ENCODE results near the gene PPM1M.
"Not testable (repeated sequence)": the region's sequence is repeated elsewhere in the genome, so short reads cannot be mapped to it uniquely, and the experiment has no call there.

The PPM1M gene

DNA sequence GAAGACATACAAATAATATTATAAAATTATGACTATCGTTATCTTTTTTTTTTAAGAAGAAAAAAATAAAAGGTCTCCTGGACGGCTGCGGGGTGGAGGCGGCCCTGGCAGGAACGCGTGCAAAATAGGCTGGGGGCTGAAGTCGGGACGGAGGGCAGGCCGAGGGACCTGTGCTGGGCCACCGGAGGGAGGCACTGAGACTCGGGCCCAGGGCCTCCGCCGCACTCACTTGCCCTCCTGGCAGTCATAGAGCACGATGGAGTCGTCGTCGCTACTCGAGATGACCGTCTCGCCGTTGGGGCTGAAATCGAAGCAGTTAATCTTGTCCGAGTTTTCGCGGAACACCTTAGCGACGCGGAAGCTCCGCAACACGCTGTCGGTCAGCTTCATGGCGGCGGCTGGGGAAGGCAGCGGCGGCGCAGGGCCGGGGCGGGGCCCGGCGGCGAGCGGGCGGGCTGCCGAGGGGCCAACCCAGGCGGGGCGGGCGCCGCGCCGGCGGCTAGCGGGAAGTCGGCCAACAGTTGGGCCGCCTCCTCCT is 32.5 kb downstream of the PPM1M start:
- peak; percentile 83 for DNase-seq (ENCODE audit: low spot score)

DNA sequence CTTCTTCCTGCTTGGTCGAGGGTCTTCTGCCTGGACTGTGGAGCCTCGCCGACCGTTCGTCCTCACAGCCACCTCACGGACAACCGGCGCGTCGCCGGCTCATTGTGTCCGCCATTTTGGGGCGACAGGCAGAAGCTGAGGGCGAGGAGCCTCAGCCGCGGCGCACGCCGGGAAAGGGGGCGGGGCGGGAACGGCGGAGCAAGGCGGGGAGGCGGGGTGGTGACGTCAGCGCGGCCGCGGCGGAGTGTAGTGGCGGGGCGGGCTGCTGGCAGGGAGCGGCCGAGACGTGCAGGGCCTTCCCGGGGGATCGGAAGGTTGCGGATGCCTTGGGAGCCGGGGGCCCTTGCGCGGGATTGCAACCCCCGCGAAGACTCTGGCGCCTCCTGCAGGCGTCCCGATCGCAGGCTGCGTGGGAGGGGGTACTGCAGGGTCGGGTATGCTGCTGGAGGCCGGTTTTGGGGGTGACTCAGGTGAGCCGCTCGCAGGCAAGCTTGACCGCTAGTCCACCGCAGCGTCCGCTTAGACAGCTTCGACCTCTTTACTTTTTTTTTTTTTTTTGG is 33.0 kb downstream of the PPM1M start, which contains the start of gene WDR82:
WDR82 (minus strand) TSS at position 140 of the 560 bp plus-strand sequence. CDS start 288 bp downstream, outside the sequence.
- DNase-seq (ENCODE audit: low spot score) = peak; percentile 97

GRCh38 chr3:52279596-52279995 is 34.0 kb downstream of the PPM1M start:
- no peak for DNase-seq (ENCODE audit: low spot score)

DNA sequence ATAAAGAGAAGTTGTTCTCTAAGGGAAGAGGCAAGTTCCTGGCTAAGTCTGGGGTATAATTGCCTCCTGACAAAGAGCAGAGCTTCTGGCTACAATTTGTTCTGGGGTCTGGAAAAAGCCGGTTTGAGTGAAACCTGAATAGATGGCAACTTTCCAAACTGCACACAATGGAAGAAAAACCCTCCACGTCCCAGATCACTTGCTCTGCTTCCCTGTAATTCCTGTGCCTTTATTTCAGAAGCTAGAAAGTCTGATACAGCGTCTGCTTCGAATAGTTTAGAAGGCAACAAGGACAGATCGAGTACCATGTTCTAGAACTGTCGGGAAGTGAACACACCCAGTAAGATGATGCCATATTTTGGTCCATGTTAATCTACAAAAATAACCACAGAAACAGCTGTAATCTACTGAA is 34.5 kb downstream of the PPM1M start:
- no peak for DNase-seq (ENCODE audit: low spot score)

GRCh38 chr3:52281981-52282801 is 36.6 kb downstream of the PPM1M start:
- no peak for DNase-seq (ENCODE audit: low spot score)

DNA sequence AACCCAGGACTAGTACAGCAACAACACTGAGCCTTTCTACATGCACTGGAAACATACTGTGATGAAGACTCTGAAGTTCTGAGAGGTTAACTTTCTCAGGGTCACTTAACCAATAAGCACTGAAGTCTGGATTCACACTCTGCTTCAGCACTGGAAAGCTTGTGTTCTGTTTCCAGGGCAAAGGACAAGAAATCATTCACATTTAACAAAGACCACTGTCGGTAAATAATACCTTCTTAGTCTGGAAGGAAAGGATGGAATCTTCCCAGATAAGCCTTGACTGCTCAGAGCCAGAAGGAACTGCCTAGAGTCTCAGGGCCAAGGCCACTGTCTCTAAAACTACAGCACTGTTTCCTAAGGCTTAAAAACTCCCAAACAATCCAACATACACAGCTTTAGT is 37.7 kb downstream of the PPM1M start:
- no peak for DNase-seq (ENCODE audit: low spot score)

DNA sequence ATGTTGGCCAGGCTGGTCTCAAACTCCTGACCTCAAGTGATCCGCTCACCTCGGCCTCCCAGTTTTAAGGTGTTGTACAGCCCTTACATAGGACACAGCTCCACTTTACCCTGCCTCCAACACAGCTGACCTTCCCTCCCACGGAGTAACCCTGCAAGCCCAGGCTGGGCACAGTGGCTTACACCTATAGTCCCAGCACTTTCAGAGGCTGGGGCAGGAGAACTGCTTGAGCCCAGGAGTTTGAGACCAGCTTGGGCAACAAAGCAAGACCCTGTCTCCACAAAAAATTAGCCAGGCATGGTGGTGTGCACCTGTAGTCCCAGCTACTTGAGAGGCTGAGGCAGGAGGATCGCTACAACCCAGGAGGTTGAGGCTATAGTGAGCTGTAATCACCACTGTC is 38.5 kb downstream of the PPM1M start:
- DNase-seq (ENCODE audit: low spot score) = not testable (repeated sequence)

- DNase-seq (ENCODE audit: low spot score) = no peak
These were observed 41.2 kb downstream of the PPM1M start for GRCh38 chr3:52286777-52287110.

GRCh38 chr3:52288674-52289073 is 43.1 kb downstream of the PPM1M start:
- DNase-seq (ENCODE audit: low spot score) = no peak

DNA sequence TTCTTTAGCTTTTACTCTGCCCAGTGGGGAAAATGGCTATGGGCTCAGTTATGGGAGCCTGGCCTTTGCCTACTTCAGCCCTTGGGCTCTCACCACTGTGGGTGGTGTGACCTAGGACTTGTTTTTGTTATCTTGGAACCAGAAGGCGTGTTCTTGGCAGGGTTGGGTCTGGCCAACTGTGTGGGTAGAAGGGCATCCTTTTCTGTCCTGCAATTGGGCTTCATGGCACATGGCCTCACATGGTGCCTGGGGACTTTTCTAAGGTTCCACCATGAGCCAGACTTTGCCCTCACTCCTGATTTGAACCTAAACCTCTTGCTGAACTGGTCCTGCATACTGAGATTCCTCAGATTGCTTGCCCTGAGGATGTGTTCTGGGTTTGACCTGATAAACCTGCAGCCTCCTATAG is 43.8 kb downstream of the PPM1M start:
- DNase-seq (ENCODE audit: low spot score) = no peak

DNA sequence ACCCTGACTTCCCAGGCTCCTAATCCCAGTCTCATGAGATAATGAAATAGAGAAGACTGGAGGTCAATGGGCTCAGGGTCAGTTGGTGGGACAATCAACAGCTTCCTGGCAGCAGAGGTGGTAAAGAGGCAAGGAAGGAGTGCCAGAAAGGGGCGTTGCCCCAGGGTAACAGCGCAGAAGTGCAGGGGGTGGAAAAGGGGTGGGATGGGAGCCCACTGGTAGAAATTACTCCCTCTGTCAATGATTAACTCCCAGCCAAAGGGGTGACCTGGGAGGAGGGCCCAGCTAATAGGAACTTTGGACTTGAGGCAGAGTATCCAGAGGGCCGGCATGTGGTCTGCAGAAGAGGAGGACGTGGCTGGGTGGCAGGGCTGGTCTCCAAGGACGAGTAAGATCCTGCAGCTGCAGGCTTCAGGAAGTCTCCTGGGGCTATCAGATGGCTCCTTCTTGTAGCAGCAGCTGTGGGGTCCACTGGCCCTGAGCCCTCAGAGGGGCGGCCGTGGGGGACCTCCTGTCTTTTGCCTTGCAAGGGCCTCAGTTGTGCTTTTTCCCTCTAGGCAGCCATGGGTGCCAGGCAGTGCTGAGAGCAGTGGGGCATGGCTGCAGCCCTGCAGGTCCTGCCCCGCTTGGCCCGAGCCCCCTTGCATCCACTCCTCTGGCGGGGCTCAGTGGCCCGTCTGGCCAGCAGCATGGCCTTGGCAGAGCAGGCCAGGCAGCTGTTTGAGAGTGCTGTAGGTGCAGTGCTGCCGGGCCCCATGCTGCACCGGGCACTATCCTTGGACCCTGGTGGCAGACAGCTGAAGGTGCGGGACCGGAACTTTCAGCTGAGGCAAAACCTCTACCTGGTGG is 44.4 kb downstream of the PPM1M start:
- DNase-seq (ENCODE audit: low spot score) = no peak

GRCh38 chr3:52290596-52291507 is 45.3 kb downstream of the PPM1M start:
- no peak for DNase-seq (ENCODE audit: low spot score)

DNA sequence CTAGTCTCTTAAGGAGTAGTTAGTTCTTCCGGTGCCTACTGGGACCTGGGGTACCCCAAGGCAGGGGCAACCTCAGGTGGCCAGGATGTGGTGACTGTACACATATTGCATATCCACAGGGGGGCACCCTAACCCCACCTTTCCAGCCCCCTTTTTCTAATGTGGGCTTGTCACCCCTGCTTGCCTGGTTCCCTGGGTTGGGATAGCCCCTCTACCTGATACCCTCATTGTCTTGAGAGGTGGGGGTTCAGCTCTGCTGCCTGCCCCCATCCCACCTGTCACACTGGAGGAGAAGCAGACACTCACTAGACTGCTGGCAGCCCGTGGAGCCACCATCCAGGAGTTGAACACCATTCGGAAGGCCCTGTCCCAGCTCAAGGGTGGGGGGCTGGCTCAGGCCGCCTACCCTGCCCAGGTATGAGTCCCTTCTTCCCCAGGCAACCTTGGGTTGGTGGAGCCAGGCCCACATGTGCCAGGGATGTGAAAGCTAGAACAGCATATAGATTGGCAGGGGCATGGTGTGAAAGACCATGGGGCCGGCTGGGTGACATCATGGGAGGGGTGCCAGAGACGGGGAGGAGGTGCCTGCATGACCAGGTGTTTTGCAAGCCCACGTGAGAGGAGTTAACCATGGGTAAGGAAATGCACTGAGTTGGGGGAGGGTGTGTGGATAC is 46.1 kb downstream of the PPM1M start:
- DNase-seq (ENCODE audit: low spot score) = peak; percentile 51

- no peak for DNase-seq (ENCODE audit: low spot score)
These were observed 46.9 kb downstream of the PPM1M start for GRCh38 chr3:52292247-52293065.

GRCh38 chr3:52293491-52294319 is 48.1 kb downstream of the PPM1M start:
- no peak for DNase-seq (ENCODE audit: low spot score)

- no peak for DNase-seq (ENCODE audit: low spot score)
These were observed 49.0 kb downstream of the PPM1M start for GRCh38 chr3:52294320-52295150.

- DNase-seq (ENCODE audit: low spot score) = no peak
These were observed 50.2 kb downstream of the PPM1M start for GRCh38 chr3:52295671-52296208.

Measured in AG20443 (cell line).